G401 (cell line): ENCODE measurements around the gene PSAP. TPM values are rescaled to one million over a fixed set of nuclear protein-coding genes. Genes with fewer than 3 reads are reported as not detected.
"Not testable (repeated sequence)": the region's sequence is repeated elsewhere in the genome, so short reads cannot be mapped to it uniquely, and the experiment has no call there.

ENCODE experiments used
- DNase-seq: peaks from one replicate; pipeline ENCODE4 v3.0.0-alpha.2; 2015; ENCODE audit warnings: low spot score
- in situ Hi-C: cut with HindIII; loops from 2 replicates; pipeline ENCODE4 v1.10.0; 2016; ENCODE audit warnings: low sequenced_read_pairs, mixed read lengths
- total RNA-seq: library from RNA; depleted of rRNA; stranded (reverse); fragments of >200 nt; shearing (Covaris generic); gene quantifications from 2 replicates; pipeline ENCODE4 v1.2.3, GENCODE V29; 2014

The PSAP gene
- total RNA-seq, 1 experiment from 2014 or later: 582 TPM

- DNase-seq: no peak
- in situ Hi-C loops: no loop called here
Measured at GRCh38 chr10:71877821-71878220, 26.8 kb upstream of the PSAP start.

- DNase-seq, in situ Hi-C loops: not testable (repeated sequence)
Measured at GRCh38 chr10:71874680-71875354, 23.8 kb upstream of the PSAP start.

- DNase-seq: no peak
- in situ Hi-C loops: no loop called here
Measured at GRCh38 chr10:71873582-71874211, 22.6 kb upstream of the PSAP start.

GRCh38 chr10:71869601-71870000 is 18.6 kb upstream of the PSAP start:
- DNase-seq, in situ Hi-C loops: not testable (repeated sequence)

- in situ Hi-C loops: no loop called here
- no peak for DNase-seq
Measured at GRCh38 chr10:71868192-71868697, 17.2 kb upstream of the PSAP start.

- no peak for DNase-seq
- in situ Hi-C loops: no loop called here
Measured at GRCh38 chr10:71865561-71866041, 14.6 kb upstream of the PSAP start.

GRCh38 chr10:71864911-71865361 is 13.9 kb upstream of the PSAP start:
- DNase-seq: no peak
- in situ Hi-C loops: no loop called here

GRCh38 chr10:71863203-71863602 is 12.2 kb upstream of the PSAP start:
- no peak for DNase-seq
- in situ Hi-C loops: no loop called here

GRCh38 chr10:71860243-71861029 is 9.4 kb upstream of the PSAP start:
- DNase-seq: peak; percentile 88
- in situ Hi-C loops: no loop called here

- DNase-seq: no peak
- in situ Hi-C loops: no loop called here
Measured at GRCh38 chr10:71857934-71858890, 7.2 kb upstream of the PSAP start.

- no peak for DNase-seq
- in situ Hi-C loops: no loop called here
Measured at GRCh38 chr10:71856619-71857018, 5.6 kb upstream of the PSAP start.

GRCh38 chr10:71854031-71854430 is 3.0 kb upstream of the PSAP start:
- DNase-seq: no peak
- in situ Hi-C loops: no loop called here

GRCh38 chr10:71852355-71852937 is 1.4 kb upstream of the PSAP start:
- no peak for DNase-seq
- in situ Hi-C loops: no loop called here

- in situ Hi-C loops, DNase-seq: not testable (repeated sequence)
Measured at GRCh38 chr10:71851465-71852095, 529 bp upstream of the PSAP start.

- in situ Hi-C loops: no loop called here
- DNase-seq: no peak
Measured at GRCh38 chr10:71850021-71850742, 869 bp downstream of the PSAP start.

- DNase-seq: no peak
- in situ Hi-C loops: no loop called here
Measured at GRCh38 chr10:71849461-71849908, 1.6 kb downstream of the PSAP start.
